Stomach (tissue), 4 donors: Measurements from ENCODE around the gene LIPF.

Experiments used
- EP300 ChIP-seq: sonication (generic); formaldehyde crosslinking; IDR thresholded peaks from one replicate; pipeline ENCODE4 v1.6.1; 2017; ENCODE audit warnings: antibody characterized with exemption
- POLR2A ChIP-seq, 4 donors: fragments of 450-650 bp; IDR thresholded peaks; one replicate each; pipeline ENCODE4 v1.6.1; 2016; ENCODE audit warnings: antibody characterized with exemption in 4 of 4, control low read depth in 2 of 4, mild to moderate bottlenecking in 1 of 4, moderate library complexity in 1 of 4
- POLR2AphosphoS5 ChIP-seq, 3 donors: sonication (generic); formaldehyde crosslinking; IDR thresholded peaks; one replicate each; pipeline ENCODE4 v1.6.1; 2016; ENCODE audit warnings: antibody characterized with exemption in 3 of 3
- TF ChIP-seq, protein P1 (sequence below), 7 experiments: fragments of 450-650 bp in 4 of 7; fragments of 200-600 bp in 3 of 7; sonication (generic) in 3 of 7; IDR thresholded peaks; one replicate each; pipeline ENCODE4 v1.5.1; 2016 to 2019; ENCODE audit warnings: antibody characterized with exemption in 7 of 7, control low read depth in 2 of 7, mild to moderate bottlenecking in 1 of 7

DNA sequence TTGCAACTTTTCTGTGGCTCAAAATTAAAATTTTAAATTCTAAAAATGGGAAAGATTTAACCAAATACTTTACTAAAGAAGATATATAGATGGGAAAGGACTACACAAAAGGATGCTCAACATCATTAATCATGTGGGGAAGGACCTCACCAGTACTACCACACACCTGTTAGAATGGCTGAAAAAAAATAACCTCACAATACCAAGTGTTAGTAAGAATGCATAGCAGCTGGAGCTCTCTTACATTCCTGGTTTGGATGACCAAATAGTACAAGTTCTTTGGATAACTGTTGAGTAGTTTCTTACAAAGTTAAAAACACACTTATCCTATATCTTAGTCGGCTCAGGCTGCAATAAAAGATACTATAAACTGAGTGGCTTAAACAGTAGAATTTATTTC lies 43.8 kb upstream of the LIPF start:
- TF ChIP-seq EP300, result no peak
- TF ChIP-seq, protein P1, sequence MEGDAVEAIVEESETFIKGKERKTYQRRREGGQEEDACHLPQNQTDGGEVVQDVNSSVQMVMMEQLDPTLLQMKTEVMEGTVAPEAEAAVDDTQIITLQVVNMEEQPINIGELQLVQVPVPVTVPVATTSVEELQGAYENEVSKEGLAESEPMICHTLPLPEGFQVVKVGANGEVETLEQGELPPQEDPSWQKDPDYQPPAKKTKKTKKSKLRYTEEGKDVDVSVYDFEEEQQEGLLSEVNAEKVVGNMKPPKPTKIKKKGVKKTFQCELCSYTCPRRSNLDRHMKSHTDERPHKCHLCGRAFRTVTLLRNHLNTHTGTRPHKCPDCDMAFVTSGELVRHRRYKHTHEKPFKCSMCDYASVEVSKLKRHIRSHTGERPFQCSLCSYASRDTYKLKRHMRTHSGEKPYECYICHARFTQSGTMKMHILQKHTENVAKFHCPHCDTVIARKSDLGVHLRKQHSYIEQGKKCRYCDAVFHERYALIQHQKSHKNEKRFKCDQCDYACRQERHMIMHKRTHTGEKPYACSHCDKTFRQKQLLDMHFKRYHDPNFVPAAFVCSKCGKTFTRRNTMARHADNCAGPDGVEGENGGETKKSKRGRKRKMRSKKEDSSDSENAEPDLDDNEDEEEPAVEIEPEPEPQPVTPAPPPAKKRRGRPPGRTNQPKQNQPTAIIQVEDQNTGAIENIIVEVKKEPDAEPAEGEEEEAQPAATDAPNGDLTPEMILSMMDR (IDR thresholded peaks at IDR 0.05), result no peak
- TF ChIP-seq POLR2AphosphoS5 (IDR thresholded peaks at IDR 0.05), result no peak
- TF ChIP-seq POLR2A (IDR thresholded peaks at IDR 0.05), result no peak
